ENCODE results near the gene SCN2B.

GRCh38 chr11:118174006-118174567, 2.4 kb downstream of the SCN2B start:
- TF ChIP-seq ZNF626 (tag by site-specific recombination; IDR thresholded peaks at IDR 0.05) = no peak
- no peak for TF ChIP-seq ZSCAN4 (tag by site-specific recombination; IDR thresholded peaks at IDR 0.05)
- TF ChIP-seq CTCF (tag by site-specific recombination; IDR thresholded peaks at IDR 0.05) = no peak
- no peak for TF ChIP-seq ZNF639 (tag by site-specific recombination; IDR thresholded peaks at IDR 0.05)
- no peak for TF ChIP-seq TCF7L2 (IDR thresholded peaks at IDR 0.05; ENCODE audit: borderline replicate concordance, low read depth, low read length)
- no peak for TF ChIP-seq ZNF146 (tag by site-specific recombination; IDR thresholded peaks at IDR 0.05)
- no peak for TF ChIP-seq ZNF513 (tag by site-specific recombination; IDR thresholded peaks at IDR 0.05)
- no peak for TF ChIP-seq ZNF701 (tag by site-specific recombination; IDR thresholded peaks at IDR 0.05)
- TF ChIP-seq ZNF138 (tag by site-specific recombination; IDR thresholded peaks at IDR 0.05; ENCODE audit: borderline replicate concordance) = no peak
- no peak for TF ChIP-seq ZNF292 (tag by site-specific recombination; IDR thresholded peaks at IDR 0.05; ENCODE audit: borderline replicate concordance, low read depth)
- TF ChIP-seq ZNF791 (tag by site-specific recombination; IDR thresholded peaks at IDR 0.05) = no peak
- TF ChIP-seq HOXA7 (CRISPR knock-in tag; IDR thresholded peaks at IDR 0.05; ENCODE audit: borderline replicate concordance) = no peak
- no peak for TF ChIP-seq ZNF24 (tag by site-specific recombination; IDR thresholded peaks at IDR 0.05)

All from HEK293 (cell line).